GM21360 (cell line): ENCODE results near the gene SDSL.

Experiments
- ATAC-seq: cut with Tn5 transposase; IDR thresholded peaks from one replicate; pipeline ENCODE4 v1.9.1; 2021; ENCODE audit warnings: mild to moderate bottlenecking, moderate library complexity; ENCODE audit not compliant: unreplicated experiment

SDSL gene

DNA sequence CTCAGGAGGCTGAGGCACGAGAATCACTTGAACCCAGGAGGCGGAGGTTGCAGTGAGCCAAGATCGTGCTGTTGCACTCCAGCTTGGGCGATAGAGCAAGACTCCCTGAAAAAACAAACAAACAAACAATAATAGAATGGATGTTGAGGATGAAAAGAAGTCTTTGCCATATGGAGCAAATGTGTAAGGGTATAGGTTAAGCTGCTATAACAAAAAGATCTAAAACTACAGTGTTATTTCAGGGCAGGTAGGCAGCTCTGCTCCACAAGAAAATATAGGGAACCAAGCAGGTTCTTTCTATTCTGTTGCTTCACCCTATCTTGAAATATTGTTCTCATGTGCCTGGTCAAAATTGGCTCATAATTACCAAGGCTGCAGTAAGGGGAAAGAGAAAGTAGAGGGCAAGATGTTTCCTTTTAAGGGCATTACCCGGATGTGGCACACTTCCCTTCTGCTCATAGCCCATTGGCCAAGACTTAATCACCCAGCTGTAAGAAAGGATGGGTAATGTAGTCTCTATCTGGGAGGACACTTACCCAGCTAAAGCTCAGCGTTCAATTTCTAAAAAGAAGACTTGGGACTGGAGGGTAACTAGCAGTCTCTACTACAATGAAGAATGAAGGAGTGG is 23.5 kb downstream of the SDSL start:
- ATAC-seq: no peak

DNA sequence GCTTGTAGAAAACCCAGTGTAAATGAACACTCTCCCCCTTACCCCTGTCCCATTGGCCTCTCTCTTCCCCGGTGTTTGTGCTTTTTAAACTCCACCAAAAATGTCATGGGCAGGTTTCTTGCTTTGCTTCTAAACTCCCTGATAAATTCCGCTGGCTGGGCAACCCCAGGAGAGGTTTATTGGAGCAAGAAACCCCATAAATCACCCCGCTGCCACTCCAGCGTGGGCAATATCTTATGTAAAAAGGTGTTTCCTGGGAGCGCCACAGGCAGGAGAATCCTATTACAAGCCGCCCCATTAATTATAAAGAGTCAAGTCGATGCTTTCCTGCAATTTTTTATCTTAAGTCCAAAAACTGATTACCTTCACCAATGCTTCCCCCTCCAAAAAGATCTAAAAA is 26.7 kb downstream of the SDSL start:
- no peak for ATAC-seq

DNA sequence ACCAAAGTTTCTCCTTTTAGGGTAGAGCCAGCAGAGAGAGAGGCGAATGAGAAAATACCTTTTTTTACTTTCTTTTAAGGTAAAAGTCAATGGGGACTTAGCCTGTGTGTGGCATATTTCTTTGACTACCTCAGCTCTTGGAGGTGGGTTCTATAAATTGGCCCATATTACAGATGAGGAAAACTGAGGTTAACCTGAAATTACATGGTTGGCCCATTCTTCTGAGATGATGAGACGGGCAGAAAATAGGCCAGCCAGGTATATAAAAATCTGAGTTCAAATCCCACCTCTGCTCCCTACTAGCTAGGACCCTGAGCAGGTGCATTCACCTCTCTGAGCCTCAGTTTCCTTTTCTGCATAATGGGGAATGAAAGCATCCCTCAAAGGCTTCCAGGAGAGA is 27.1 kb downstream of the SDSL start:
- ATAC-seq: no peak

DNA sequence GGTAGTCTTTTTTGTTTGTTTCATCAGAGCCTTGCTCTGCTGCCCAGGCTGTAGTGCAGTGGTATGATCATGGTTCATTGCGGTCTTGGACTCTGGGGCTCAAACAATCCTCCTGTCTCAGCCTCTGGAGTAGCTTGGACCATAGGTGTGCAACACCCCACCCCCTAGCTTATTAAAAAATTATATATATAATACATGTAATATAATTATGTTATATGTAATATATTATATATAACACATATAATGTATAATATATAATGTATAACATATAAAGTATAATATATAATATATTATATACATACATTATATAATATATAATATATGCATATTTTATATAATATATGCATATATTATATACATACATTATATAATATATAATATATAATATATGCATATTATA is 27.7 kb downstream of the SDSL start:
- ATAC-seq: no peak

DNA sequence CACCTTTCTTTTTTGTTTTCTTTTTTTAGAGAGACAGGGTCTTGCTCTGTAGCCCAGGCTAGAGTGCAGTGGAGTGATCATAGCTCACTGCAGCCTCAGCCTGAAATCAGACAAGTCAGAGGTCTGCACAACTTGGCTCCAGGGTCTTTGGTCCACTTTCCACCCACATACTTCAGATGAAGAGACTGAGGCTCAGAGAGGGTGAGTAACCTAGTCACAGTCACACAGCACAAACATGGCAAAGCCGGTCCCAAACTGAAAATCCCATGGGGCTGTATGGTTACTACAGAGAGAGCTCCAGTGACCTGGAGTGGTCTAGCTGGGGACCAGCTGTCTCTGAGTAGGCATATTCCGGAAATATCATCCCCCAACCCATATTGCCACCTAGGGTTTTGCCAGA is 30.3 kb downstream of the SDSL start:
- no peak for ATAC-seq

DNA sequence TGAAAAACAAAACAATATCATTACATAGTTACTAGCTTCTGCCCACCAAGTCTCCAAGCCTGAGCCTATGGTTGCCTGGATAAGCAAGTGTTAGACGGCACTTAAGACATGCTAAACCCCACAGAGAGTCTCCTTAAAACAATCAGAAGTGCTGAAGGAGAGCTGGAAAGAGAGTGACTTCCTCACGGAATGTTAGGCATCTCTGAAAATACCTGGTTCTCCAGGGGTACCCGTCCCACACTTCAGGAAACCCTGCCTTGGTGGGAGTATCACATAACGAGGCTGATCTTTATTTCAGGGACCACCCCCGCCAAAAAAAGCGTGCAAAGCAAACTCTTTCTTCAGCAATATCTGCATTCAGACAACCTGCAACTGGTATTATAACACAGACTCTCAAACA is 31.1 kb downstream of the SDSL start:
- no peak for ATAC-seq

DNA sequence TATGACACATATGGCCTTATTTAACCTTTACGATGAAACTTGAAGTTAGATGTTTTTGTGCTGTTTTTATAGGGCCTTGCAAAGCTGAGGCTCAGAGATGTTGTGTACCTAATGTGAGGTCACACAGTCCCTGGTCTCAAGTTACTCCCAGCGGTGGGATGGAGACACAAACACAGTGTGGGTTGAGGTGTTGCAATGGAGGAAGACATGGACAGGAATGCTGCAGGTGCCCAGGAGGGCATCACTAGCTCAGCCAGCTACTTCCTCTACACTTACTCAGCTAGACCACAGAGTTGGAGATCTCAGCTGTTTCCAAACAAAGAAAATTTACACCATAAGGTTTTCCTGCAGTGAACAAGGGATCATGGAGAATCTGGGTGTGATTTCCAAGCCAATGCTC is 34.0 kb downstream of the SDSL start:
- ATAC-seq: no peak

DNA sequence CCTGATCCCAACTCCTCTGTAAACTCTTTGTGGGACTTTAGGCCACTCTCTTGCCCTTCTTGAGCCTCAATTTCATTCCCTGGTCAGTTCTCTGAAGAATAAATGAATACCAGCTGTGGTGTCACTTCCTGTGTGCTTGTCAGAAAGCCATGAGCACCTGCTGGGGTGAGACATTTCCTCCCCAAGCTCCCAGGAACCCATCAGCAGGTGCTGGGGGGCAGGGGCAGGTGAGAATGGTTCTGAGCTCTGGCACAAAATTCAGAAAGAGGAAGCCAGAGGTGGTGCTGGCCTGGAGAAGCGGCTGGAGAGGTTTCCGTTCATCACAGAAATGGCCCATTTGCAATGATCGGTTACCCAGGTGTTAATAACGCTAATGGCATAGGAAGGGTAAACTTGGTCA is 34.6 kb downstream of the SDSL start:
- no peak for ATAC-seq

DNA sequence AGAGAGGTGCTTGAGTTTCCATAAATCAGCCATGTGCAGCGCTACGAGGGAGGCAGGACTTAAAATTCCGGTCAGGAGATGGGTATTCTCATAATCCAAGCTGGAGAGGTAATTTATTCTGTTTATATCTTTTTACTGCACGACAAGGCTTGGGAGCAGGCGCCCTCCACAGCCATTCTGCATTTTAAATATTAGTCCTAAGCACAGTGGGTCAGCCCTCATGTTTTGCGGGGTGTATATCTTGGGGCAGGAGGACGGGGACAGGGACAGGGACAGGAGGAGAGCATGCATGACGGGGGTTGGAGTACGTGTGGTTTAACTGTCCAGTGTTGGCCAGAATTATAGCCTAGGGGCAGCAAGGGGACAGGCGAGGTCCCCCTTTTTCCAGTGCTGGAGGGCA is 35.0 kb downstream of the SDSL start:
- no peak for ATAC-seq

DNA sequence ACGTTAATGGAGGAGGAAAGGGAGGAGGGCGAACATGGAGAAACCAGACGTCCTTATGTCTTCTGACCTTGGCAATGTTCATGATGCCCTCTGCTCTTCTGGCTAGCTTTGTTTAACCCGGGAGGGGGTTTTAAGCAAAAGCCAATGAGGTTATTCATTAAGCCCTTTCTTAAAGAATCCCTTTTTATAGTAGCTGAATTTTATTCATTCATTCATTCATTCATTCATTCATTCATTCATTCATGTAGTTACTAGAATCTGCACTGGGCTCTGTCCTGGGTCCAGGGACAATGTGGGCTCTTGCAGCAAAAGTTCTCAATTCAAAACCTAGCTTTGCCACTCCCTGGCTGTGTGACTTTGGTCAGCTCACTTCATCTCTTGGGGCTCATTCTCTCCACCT is 35.5 kb downstream of the SDSL start:
- ATAC-seq: no peak

DNA sequence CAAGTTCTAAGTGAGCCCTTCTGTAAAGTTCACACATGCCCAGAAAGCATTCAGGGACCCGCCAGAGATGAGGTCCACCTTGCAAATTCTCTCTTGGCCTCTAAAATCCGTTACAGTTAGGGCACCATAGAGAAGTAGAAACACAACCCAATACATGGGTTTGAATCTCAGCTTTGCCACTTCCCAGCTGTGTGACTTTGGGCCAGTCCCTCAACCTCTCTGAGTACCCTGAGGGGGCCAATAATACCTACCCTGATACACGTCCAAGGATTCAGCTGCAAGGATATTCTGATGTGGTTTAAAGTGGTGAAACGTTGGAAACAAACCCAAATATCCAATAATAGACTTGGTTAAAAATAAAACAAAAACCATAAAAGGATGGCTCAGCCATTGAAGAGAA is 37.8 kb downstream of the SDSL start:
- no peak for ATAC-seq

DNA sequence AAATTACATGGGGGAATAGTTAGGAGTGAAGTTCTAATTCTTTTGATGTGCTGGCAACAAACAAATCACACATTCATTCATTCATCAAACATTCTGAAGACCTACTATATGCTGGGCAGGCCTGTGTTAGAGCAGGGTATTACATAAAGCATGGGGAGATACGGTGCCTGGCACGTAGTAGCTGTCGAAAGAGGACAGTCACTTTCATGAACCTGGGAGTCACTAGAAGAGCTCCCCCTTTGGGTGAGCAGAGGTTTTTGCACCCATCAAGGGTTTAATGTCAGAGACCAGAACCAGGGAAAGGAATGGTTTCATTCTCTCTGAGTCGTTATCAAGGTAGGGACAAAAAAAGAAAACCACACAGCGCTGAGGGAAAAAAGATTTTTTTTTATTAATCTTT is 39.5 kb downstream of the SDSL start:
- no peak for ATAC-seq

DNA sequence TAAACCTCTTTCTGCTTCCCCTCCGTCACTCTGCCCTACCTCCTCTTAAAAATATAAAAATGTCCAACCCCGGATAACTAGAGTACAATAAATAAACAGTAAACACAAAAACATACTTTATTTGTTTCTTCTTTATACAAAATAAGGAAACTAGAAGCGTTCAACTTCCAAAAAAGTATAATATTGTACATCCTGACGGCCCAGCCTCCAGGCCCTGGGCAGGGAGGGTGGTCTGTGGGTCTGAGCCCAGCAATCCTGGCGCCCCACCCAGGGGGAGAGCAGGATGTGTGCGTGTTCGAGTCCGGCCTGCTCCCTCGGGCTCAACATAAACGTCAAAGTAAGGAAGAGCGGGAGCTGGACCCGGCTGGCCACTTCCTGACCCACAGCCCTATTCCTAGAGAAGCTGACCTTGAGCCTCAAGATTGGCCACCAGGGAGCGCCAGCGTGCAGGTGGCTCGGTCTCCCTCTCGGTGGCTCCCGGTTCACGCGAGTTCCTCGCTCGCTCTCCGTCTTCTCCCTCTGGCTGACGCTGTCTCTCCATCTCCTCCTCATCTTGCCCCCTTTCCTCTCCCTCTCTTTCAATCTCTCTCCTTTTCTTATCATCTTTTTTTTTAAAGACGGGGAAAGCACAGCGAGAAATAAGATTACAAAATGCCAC is 40.1 kb downstream of the SDSL start:
- no peak for ATAC-seq

DNA sequence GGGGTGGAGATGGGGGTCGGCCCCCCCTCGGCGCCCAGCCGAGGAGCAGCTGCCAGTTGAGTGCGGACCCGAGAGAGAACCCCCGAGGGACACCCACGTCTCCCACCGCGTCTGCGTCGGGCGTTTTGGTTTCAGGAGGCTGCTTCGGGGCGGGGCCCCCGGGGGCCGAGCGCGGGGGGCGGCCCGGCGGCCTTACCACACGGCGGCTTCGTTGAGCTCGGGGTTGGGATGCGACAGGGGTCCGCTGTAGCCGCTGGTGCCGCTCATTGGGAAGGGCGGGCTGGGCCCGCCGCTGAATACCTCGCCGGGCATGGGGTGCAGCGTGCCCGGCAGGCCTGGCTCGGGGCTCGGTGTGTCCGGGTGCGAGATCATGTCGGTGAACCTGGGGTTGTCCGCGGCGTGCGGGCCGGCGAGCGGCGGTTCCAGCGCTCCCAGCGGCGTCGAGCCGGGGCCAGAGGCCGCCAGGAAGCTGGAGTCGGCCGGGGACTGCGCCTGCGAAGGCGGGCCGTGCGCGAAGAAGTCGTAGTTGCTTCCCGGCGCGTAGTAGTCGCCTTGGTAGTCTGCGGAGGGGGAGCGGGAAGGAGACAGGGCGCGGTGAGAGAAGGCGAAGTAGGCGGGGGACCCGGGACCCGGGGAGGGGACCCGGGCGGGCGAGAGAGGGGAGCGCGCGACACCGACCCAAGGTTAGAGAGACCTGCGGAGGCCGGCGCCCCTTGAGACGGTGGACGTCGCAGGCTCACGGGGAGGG is 41.0 kb downstream of the SDSL start:
- no peak for ATAC-seq

DNA sequence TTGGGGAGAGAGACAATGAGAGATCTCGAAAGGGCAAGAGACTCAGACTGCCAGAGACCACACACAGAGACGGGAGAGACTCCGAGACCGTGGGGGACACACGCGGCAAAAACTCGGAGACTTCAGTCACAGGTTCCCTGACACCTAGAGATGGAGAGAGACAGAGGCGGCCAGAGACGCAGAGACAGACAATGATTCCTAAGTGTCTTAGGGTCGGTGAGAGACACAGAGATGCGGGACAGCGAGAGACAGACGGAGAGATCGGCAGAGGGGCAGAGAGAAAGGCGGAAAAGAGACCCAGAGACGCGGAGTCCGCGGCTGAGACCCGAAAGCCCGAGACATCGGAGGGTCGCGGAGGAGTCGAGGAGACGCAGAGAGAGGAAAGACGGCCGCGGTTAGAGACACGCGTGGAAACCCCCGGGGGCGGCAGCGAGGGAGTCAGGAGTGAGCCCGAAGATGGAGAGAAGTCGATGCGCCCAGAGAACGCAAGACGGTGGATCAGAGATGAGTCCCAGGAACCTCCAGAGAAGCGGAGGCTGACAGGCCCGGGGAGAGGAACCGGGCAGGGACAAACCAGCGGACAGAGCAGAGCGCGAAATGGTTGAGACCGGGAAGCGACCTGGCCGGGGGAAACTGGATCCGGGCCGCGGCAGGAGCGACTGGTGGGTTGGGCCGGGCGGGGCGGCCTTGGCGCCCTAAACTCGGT is 41.7 kb downstream of the SDSL start:
- ATAC-seq: no peak

DNA sequence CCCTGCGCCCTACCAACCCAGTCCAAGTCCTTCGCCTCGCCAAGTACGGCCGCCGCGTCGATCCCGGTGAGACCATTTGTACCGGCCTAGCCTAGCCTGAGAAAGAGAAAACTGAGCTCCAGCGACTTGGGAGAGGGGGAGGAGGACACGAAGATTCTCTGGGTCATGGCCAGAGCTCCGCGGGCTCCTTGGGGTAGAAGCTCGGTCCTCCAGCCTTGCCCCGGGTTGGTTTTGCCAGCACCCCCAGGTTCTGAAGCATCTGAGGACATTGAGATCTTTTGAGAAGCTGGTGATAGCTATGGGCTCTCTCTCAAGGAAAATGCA is 42.2 kb downstream of the SDSL start:
- no peak for ATAC-seq

DNA sequence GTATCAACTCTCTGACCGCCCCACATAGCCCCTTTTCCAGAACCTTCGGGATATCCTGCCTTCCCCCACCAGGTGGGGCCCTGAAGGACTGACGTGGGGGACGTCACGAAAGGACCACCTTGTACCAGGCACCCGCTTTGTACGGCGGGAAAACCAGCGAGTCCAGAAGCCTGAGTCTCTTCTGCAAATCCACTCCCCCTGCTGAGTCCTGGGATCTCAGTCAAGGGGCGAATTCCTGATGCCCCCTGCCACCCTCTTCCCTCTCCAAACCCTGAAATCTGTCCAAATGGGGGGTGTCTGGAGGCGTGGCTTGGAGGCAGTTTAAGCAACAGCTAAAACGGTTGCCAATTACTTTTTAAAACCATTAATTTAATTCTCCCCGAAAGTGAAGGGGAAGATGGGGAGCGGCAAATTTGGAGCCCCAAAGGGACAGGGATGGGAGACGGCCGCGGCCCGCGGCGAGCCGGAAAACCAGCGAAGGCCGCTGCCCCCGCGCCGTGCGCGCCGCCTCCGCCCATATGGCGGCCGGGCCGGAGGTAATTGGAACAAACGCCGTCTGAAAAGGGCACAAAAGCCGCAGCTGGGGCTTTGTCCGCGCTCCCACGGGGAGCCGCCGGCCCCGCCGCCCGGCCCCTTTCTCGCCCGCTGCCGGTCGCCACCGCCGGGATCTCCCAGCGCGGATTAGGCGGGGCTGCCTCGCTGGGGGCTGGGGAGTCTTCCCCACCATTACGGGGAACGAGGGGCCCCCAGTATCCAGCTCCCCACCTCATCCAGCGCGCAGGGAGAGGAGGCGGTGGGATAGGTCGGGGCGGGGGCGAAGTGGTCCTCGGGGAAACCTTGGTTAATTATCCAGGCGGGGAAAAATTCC is 42.9 kb downstream of the SDSL start:
- ATAC-seq: no peak

DNA sequence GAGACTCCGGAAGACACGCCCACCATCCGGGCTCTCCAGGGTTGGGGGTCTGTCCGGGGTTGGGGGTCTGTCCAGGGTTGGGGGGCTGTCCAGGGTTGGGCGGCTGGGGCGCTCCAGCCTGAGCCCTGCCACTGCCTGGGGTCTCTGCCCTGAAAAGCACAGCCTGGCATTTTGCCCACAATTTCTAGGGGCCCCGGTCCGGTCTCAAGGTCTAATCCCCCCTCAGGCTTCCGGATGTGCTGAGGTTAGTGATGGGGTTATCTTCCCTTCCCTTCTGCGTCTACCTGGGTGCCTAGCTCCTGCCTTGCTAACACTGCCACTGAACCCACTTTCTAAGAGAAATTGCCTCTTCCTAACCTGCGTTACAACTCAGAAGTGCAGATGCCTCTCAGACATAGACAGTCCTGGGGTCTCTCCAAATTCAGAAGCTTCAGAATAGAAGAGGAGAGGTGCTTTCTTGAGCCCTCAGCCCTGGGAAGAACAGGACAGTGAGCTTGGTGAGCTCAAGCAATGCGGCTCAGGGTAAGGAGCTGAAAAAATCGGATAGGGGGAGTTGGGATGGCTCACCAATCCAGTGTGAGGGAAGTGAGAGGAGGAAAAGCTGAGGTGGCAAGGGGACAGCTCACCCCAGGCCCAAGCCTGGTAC is 43.8 kb downstream of the SDSL start:
- no peak for ATAC-seq

DNA sequence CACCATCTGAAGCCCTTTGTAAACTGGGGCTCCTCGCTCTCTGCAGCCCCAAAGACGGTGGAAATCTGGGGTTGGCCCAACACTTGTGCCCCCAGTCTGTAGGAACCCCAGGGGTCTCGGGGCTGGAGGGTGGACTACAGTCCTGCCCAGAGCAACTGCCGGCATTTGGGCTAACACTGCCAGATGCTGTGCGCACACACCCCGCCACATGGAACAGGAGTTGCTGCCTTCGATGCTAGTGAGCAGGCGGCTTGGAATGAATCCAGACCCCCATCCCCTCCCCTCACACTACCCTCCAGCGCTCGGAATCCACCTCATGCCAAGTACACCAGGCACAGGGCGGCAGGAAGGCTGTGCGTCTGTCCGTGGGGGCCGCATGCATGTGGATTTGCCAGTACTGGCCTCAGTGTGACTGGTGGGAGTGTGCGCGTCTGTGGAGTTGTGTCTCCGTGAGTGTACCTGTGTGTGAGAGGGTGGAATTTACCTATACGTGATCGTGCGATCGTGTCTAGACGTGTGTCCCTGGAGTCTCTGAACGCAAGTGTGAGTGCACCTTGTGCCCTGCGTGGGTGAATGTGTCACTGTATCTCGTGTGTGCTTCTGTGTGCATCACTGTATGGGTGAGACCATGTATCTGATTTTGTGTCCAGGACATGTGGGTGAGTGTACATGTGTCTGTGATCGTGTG is 44.4 kb downstream of the SDSL start:
- no peak for ATAC-seq

DNA sequence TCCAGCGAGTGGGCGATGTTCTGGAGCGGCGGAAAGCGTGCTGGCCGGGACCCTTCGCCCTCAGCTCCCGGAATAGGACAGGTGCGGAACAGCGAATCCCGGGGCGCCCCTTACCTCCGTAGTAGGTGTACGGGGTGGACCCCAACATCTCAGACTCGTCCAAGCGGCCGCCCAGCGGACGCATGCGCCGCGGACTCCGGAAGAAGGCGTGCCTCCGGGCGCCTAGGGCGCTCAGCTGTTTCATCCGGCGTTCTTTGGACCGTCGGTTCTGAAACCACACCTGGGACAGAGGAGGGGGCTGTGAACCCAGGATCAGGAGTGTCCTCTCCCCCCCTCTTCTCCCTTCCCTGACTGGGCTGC is 44.9 kb downstream of the SDSL start:
- no peak for ATAC-seq
